ENCODE results near the gene C18orf54.

C18orf54 gene

GRCh38 chr18:54388203-54389142 is 30.8 kb downstream of the C18orf54 start:
- no peak for TF ChIP-seq CTCF (IDR thresholded peaks at IDR 0.05; ENCODE audit: low read depth, low read length)
- H3K4me3 ChIP-seq (ENCODE audit: low read depth, low read length) = no peak overlapping the region

- H3K4me3 ChIP-seq (ENCODE audit: low read depth, low read length) = no peak overlapping the region
- TF ChIP-seq CTCF (IDR thresholded peaks at IDR 0.05; ENCODE audit: low read depth, low read length) = no peak
Measured at GRCh38 chr18:54389143-54389505, 31.4 kb downstream of the C18orf54 start.

GRCh38 chr18:54390838-54391237 is 33.1 kb downstream of the C18orf54 start:
- no peak overlapping the region for H3K4me3 ChIP-seq (ENCODE audit: low read depth, low read length)
- TF ChIP-seq CTCF (IDR thresholded peaks at IDR 0.05; ENCODE audit: low read depth, low read length) = no peak

- peak; percentile 52; the same call in 1 of the 2 replicates for TF ChIP-seq CTCF (IDR thresholded peaks at IDR 0.05; ENCODE audit: low read depth, low read length)
- H3K4me3 ChIP-seq (ENCODE audit: low read depth, low read length) = no peak overlapping the region
Measured at GRCh38 chr18:54392543-54393023, 34.9 kb downstream of the C18orf54 start.

- H3K4me3 ChIP-seq (ENCODE audit: low read depth, low read length) = no peak overlapping the region
- TF ChIP-seq CTCF (IDR thresholded peaks at IDR 0.05; ENCODE audit: low read depth, low read length) = no peak
Measured at GRCh38 chr18:54393648-54394294, 36.1 kb downstream of the C18orf54 start.

GRCh38 chr18:54396760-54397159 is 39.1 kb downstream of the C18orf54 start:
- no peak overlapping the region for H3K4me3 ChIP-seq (ENCODE audit: low read depth, low read length)
- TF ChIP-seq CTCF (IDR thresholded peaks at IDR 0.05; ENCODE audit: low read depth, low read length) = no peak

GRCh38 chr18:54405290-54405689 is 47.6 kb downstream of the C18orf54 start:
- no peak overlapping the region for H3K4me3 ChIP-seq (ENCODE audit: low read depth, low read length)
- no peak for TF ChIP-seq CTCF (IDR thresholded peaks at IDR 0.05; ENCODE audit: low read depth, low read length)

Measured in WI38 (cell line).